H1 (cell line): ENCODE data around the gene SLC4A1. TPM values are rescaled to one million over a fixed set of nuclear protein-coding genes. Genes with fewer than 3 reads are reported as not detected.
A peak's percentile ranks its signal among the peaks of the same experiment; 100 is the strongest.

Experiments used
- CTCF ChIA-PET: fragments of 300-600 bp; sonication (Branson Sonifier 250); formaldehyde crosslinking; loops from one replicate; lab custom pipeline; 2021; ENCODE audit not compliant: partially characterized antibody; lab: Charles Lee
- POLR2A ChIA-PET: fragments of 300-600 bp; sonication (Branson Sonifier 250); formaldehyde crosslinking; loops from one replicate; lab custom pipeline; 2021; ENCODE audit warnings: inconsistent platforms; ENCODE audit not compliant: partially characterized antibody; lab: Charles Lee
- DNase-seq, 2 experiments: peaks; one replicate each; pipeline versions ENCODE4 v3.0.0 to v3.0.0-alpha.2; 2010 to 2022; ENCODE audit warnings: low spot score in 2 of 2, low read depth in 1 of 2, mixed read lengths in 1 of 2
- FAIRE-seq: peaks from 2 replicates; lab custom pipeline; 2011; peaks lifted over from hg19 to GRCh38; lab: Jason Lieb, UNC
- H2AFZ ChIP-seq: 2 replicates; pipeline ENCODE4 v1.8.1; 2012; ENCODE audit warnings: low read length, inconsistent platforms
- H2AK5ac ChIP-seq: 2 replicates; pipeline ENCODE4 v1.6.1; 2013; ENCODE audit warnings: low read depth, low read length
- H2BK120ac ChIP-seq: replicated peaks from 2 replicates; pipeline ENCODE3; 2013; ENCODE audit warnings: low read depth, low read length, inconsistent platforms
- H2BK12ac ChIP-seq: 2 replicates; pipeline ENCODE4 v1.6.1; 2013; ENCODE audit warnings: low read depth, low read length
- H2BK15ac ChIP-seq: 2 replicates; pipeline ENCODE4 v1.6.1; 2013; ENCODE audit warnings: low read length
- H2BK20ac ChIP-seq: 2 replicates; pipeline ENCODE4 v1.6.1; 2013; ENCODE audit warnings: low read length
- H2BK5ac ChIP-seq: 2 replicates; pipeline ENCODE4 v1.6.1; 2013; ENCODE audit warnings: low read depth, low read length
- H3K14ac ChIP-seq: 2 replicates; pipeline ENCODE4 v1.6.1; 2013; ENCODE audit warnings: inconsistent platforms; ENCODE audit not compliant: insufficient read length
- H3K18ac ChIP-seq: 2 replicates; pipeline ENCODE4 v1.6.1; 2013; ENCODE audit warnings: low read length; ENCODE audit errors: extremely low read depth
- H3K23ac ChIP-seq: 2 replicates; pipeline ENCODE4 v1.6.1; 2013; ENCODE audit warnings: inconsistent platforms; ENCODE audit not compliant: insufficient read length
- H3K23me2 ChIP-seq: 2 replicates; pipeline ENCODE4 v1.6.1; 2013; ENCODE audit warnings: low read depth, low read length
- H3K27ac ChIP-seq: 2 replicates; pipeline ENCODE4 v1.6.1; 2011; ENCODE audit warnings: low read depth, low read length, inconsistent platforms
- H3K27me3 ChIP-seq, 4 experiments: replicated peaks in 1 of 4; 1 replicate in 1 of 4; 2 replicates in 3 of 4; pipeline versions ENCODE4 v1.6.1 to v1.8.1; 2011 to 2013; ENCODE audit warnings: low read length in 3 of 4, mild to moderate bottlenecking in 3 of 4, inconsistent platforms in 2 of 4, mixed read lengths in 2 of 4, moderate library complexity in 1 of 4; ENCODE audit not compliant: control insufficient read depth in 3 of 4, insufficient read depth in 3 of 4; ENCODE audit errors: extremely low read depth in 1 of 4
- H3K36me3 ChIP-seq, 4 experiments: 2 replicates each; pipeline versions ENCODE4 v1.6.1 to v1.8.1; 2011 to 2013; ENCODE audit warnings: mild to moderate bottlenecking in 4 of 4, low read length in 3 of 4, moderate library complexity in 2 of 4, control low read depth in 1 of 4, inconsistent platforms in 1 of 4; ENCODE audit not compliant: insufficient read depth in 4 of 4, control insufficient read depth in 2 of 4
- H3K4ac ChIP-seq: replicated peaks from 2 replicates; pipeline ENCODE3; 2013; ENCODE audit warnings: low read length, low read depth, mixed read lengths, inconsistent platforms; ENCODE audit not compliant: insufficient read length
- H3K4me1 ChIP-seq, 4 experiments: replicated peaks in 1 of 4; 1 replicate in 1 of 4; 2 replicates in 3 of 4; pipeline versions ENCODE4 v1.6.1 to v1.8.1; 2011 to 2013; ENCODE audit warnings: low read length in 3 of 4, inconsistent platforms in 2 of 4, mixed read lengths in 1 of 4; ENCODE audit not compliant: insufficient read depth in 4 of 4, control insufficient read depth in 3 of 4
- H3K4me2 ChIP-seq, 2 experiments: 2 replicates each; pipeline versions ENCODE4 v1.6.1 to v1.8.1; 2011 to 2013; ENCODE audit warnings: low read depth in 2 of 2, low read length in 2 of 2, control low read depth in 1 of 2, inconsistent platforms in 1 of 2, mild to moderate bottlenecking in 1 of 2; ENCODE audit not compliant: insufficient read depth in 1 of 2
- H3K4me3 ChIP-seq, 4 experiments: fragments of 200-600, 300-600 bp in 1 of 4; sonication (generic), shearing (Covaris generic), sonication (Bioruptor Twin) in 1 of 4; 2 replicates each; pipeline versions ENCODE4 v1.5.1 to v1.8.1; 2011 to 2016; ENCODE audit warnings: low read length in 4 of 4, low read depth in 3 of 4, control low read depth in 2 of 4, inconsistent platforms in 2 of 4, mild to moderate bottlenecking in 2 of 4, mixed read lengths in 1 of 4, moderate library complexity in 1 of 4; ENCODE audit not compliant: insufficient read depth in 2 of 4; ENCODE audit errors: extremely low read depth in 1 of 4
- H3K56ac ChIP-seq: replicated peaks from 2 replicates; pipeline ENCODE3; 2013; ENCODE audit warnings: low read depth, mild to moderate bottlenecking, mixed read lengths, low read length, inconsistent platforms; ENCODE audit not compliant: insufficient read length
- H3K79me1 ChIP-seq: 2 replicates; pipeline ENCODE4 v1.6.1; 2013; ENCODE audit warnings: low read depth, low read length, control low read depth
- H3K79me2 ChIP-seq, 2 experiments: 2 replicates each; pipeline versions ENCODE4 v1.6.1 to v1.8.1; 2012 to 2013; ENCODE audit warnings: low read length in 2 of 2, mild to moderate bottlenecking in 2 of 2, inconsistent platforms in 1 of 2; ENCODE audit not compliant: insufficient read depth in 2 of 2, control insufficient read depth in 1 of 2
- H3K9ac ChIP-seq, 4 experiments: replicated peaks in 1 of 4; 1 replicate in 1 of 4; 2 replicates in 3 of 4; pipeline versions ENCODE4 v1.6.1 to v1.8.1; 2011 to 2013; ENCODE audit warnings: low read depth in 3 of 4, low read length in 3 of 4, control low read depth in 2 of 4, mild to moderate bottlenecking in 2 of 4, moderate library complexity in 2 of 4, inconsistent platforms in 1 of 4; ENCODE audit errors: extremely low read depth in 1 of 4
- H3K9me3 ChIP-seq, 2 experiments: 2 replicates each; pipeline versions ENCODE4 v1.6.1 to v1.8.1; 2012 to 2013; ENCODE audit warnings: mild to moderate bottlenecking in 2 of 2, moderate library complexity in 2 of 2, control low read depth in 1 of 2, inconsistent platforms in 1 of 2, low read depth in 1 of 2, low read length in 1 of 2, mixed read lengths in 1 of 2; ENCODE audit not compliant: insufficient read depth in 2 of 2
- H4K20me1 ChIP-seq, 2 experiments: replicated peaks in 1 of 2; 2 replicates each; pipeline versions ENCODE3 to v1.8.1; 2011 to 2013; ENCODE audit warnings: inconsistent platforms in 2 of 2, low read length in 2 of 2, mild to moderate bottlenecking in 1 of 2; ENCODE audit not compliant: insufficient read depth in 2 of 2, control insufficient read depth in 1 of 2
- H4K5ac ChIP-seq: 2 replicates; pipeline ENCODE4 v1.6.1; 2013; ENCODE audit warnings: low read length, low read depth, mixed read lengths, inconsistent platforms; ENCODE audit not compliant: insufficient read length
- H4K8ac ChIP-seq: 2 replicates; pipeline ENCODE4 v1.8.0; 2013; ENCODE audit warnings: mild to moderate bottlenecking, moderate library complexity, low read length, inconsistent platforms; ENCODE audit not compliant: insufficient read depth; ENCODE audit errors: extremely low read depth
- H4K91ac ChIP-seq: replicated peaks from 2 replicates; pipeline ENCODE3; 2013; ENCODE audit warnings: low read length, mixed read lengths, inconsistent platforms; ENCODE audit not compliant: insufficient read length
- KDM1A ChIP-seq: fragments of 200-600, 300-600 bp; sonication (generic); IDR thresholded peaks from 2 replicates; pipeline ENCODE4 v1.7.1; 2016; ENCODE audit warnings: mild to moderate bottlenecking, low read length, borderline replicate concordance
- WGBS, 2 experiments: shearing (Covaris generic) in 1 of 2; methylation state at CpG; one replicate each; pipeline versions ENCODE4 v1.1.6 to v1.1.7; 2013 to 2015; ENCODE audit warnings: low lambda C conversion rate in 2 of 2, mixed read lengths in 2 of 2, inconsistent platforms in 1 of 2, low coverage in 1 of 2, missing lambda C conversion rate in 1 of 2; ENCODE audit not compliant: insufficient replicate concordance in 2 of 2, insufficient coverage in 1 of 2, insufficient read length in 1 of 2; ENCODE audit errors: extremely low coverage in 1 of 2, missing lambda C conversion rate in 1 of 2; 5-methylcytosine and 5-hydroxymethylcytosine counted together
- long read RNA-seq, 2 experiments: library from RNA in 1 of 2; library from capped mRNA in 1 of 2; stranded (forward); transcript quantifications; one replicate each; pipeline ENCODE4 v2.0.0, GENCODE V29; 2021; ENCODE audit warnings: inconsistent platforms in 1 of 2
- polyA minus RNA-seq, 3 experiments: library from RNA; depleted of rRNA, polyadenylated mRNA; stranded (reverse); fragments of >200 nt; gene quantifications; 1 replicate in 2 of 3; 2 replicates in 1 of 3; pipeline ENCODE4 v1.2.3, GENCODE V29; 2011
- polyA plus RNA-seq, 7 experiments: library from polyadenylated mRNA; depleted of rRNA in 3 of 7; stranded (reverse) in 5 of 7; unstranded in 2 of 7; fragments of >200 nt in 5 of 7; fragments of 200-250 nt in 2 of 7; gene quantifications; 1 replicate in 5 of 7; 2 replicates in 1 of 7; 4 replicates in 1 of 7; pipeline versions ENCODE4 v1.2.1 to v1.2.3, GENCODE V29; 2011 to 2013; ENCODE audit warnings: missing spikeins in 2 of 7, mixed read lengths in 2 of 7
- total RNA-seq: library from RNA; stranded (reverse); fragmentation: NEBNext Ultra II Directional; extraction: Animal tissue kit (Norgen Biotek cat#: 25700); gene quantifications from 2 replicates; pipeline ENCODE4 v1.2.1, GENCODE V29; 2021
- TF ChIP-seq, protein P1 (sequence below): IDR thresholded peaks from 2 replicates; pipeline ENCODE4 v1.6.1; 2012; ENCODE audit warnings: inconsistent platforms

Gene SLC4A1
- total RNA-seq (0.08 TPM in 1 of 2 replicates, not detected in the other), polyA plus RNA-seq (2011; rRNA removed) (0.08 and 0.09 TPM in 2 replicates), polyA minus RNA-seq (2011; rRNA and poly(A)+ RNA removed) (not detected in 2 replicates)
- 0.09 TPM for polyA plus RNA-seq (2011; cell fraction: cytosol; rRNA removed)
- 0.30 TPM for polyA plus RNA-seq (2011; cell fraction: nucleus; rRNA removed)
- polyA plus RNA-seq (2012, experiment 1 of 2) = 0.04 to 0.18 TPM (median 0.17 TPM) in 3 of 4 replicates, not detected in the other
- polyA plus RNA-seq (2012, experiment 2 of 2) = not detected
- polyA plus RNA-seq (2013, experiment 1 of 2) = 0.02 TPM
- 0.04 TPM for polyA plus RNA-seq (2013, experiment 2 of 2)
- not detected for polyA minus RNA-seq (2011; cell fraction: cytosol; rRNA and poly(A)+ RNA removed)
- not detected for polyA minus RNA-seq (2011; cell fraction: nucleus; rRNA and poly(A)+ RNA removed)
- long read RNA-seq, experiment 1 = 0 reads
- long read RNA-seq, experiment 2 = 0 reads

DNA sequence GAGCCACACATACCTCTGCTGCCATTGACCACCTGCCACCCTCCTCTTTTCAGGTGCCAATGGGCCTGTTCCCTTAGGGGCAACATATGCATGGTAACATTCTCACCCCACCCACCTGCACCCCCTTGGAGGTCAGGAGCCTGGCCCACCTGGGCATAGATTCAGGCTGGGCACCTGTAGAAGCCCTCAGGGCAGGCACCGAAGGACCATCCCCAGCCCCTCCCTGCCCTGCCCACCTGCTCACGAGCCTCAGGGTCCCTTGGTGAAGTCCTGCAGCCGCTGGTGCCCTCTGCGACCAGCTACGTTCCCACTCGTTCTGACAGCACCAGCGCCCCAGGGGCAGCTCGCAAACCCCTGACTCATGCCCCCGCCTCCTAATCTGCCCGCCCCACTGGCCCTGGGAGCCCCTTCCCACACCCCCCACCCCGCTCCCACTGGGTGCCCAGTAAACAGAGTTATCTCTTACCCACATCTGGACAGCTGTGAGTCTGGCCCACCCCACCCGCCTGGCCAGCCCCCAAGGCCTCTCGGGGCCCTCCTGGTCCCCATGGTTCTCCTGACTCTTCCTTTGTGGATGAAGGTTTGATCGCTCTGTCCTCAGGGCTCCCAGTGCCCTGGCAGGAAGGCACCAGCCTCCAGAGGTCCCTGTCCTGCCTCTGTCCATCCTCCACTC, at the start of gene SLC4A1:
SLC4A1 (minus strand) TSS at position 318 of the 673 bp plus-strand sequence. CDS start 5,269 bp downstream, outside the sequence.
- Histone ChIP-seq H4K5ac (no peak within 1 kb of the TSS), H3K23ac (no peak within 1 kb of the TSS), H3K56ac (no peak within 1 kb of the TSS), H3K27me3 (no peaks in the 10 kb centered on the region), H2BK15ac (peak within 1 kb of the TSS; percentile 61; the same call in 1 of the 2 replicates), H3K9ac (no peak within 1 kb of the TSS), H3K27ac (no peak within 1 kb of the TSS), H3K79me1 (no peaks in the 10 kb centered on the region), H3K4me1 (peaks cover 0 to 4% (median under 1%) of the 10 kb centered on the region in 4 experiments; a peak in 3 of 7 replicates), H2BK12ac (0 out of 2 replicates have a peak within 1 kb of the TSS, but pooled peaks have one; percentile 17), H3K79me2 (no peaks in the 10 kb centered on the region), H3K23me2 (no peaks in the 10 kb centered on the region), H3K4me2 (no peak within 1 kb of the TSS), H4K8ac (no peak within 1 kb of the TSS), H3K4ac (no peak within 1 kb of the TSS), H2AFZ (no peak within 1 kb of the TSS), H3K9me3 (no peaks in the 10 kb centered on the region), H2BK120ac (no peak within 1 kb of the TSS), H2AK5ac (no peak within 1 kb of the TSS; the same call in 1 of the 2 replicates), H3K36me3 (no peaks in the 10 kb centered on the region), H4K91ac (no peak within 1 kb of the TSS), H2BK5ac (no peak within 1 kb of the TSS), H3K18ac (no peak within 1 kb of the TSS; the same call in 1 of the 2 replicates), H3K14ac (no peak within 1 kb of the TSS), H3K4me3 (no peak within 1 kb of the TSS), H2BK20ac (no peak within 1 kb of the TSS), H4K20me1 (no peaks in the 10 kb centered on the region)
- no peak for TF ChIP-seq KDM1A
- TF ChIP-seq, protein P1, sequence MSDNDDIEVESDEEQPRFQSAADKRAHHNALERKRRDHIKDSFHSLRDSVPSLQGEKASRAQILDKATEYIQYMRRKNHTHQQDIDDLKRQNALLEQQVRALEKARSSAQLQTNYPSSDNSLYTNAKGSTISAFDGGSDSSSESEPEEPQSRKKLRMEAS = no peak
- ChIA-PET CTCF (interaction anchor here (0.7 to 1.7 kb wide), 4 partner anchors 14 to 58 kb away, joined by 3 to 5 read pairs (median 4); partner anchors contain the start of gene SLC25A39), POLR2A (interaction anchor here (1.1 to 1.9 kb wide), 5 partner anchors 8 to 49 kb away, joined by 3 to 4 read pairs (median 3); no protein-coding TSS in a partner anchor)
- no peak for FAIRE-seq
- no peak for DNase-seq
- WGBS, 2 experiments = 94% methylated on average over 3 of the region's 14 CpGs; no CpG with 5 or more reads in 1 of the 2 experiments
